HEK293T (cell line): ENCODE results near the gene NPHP4.

Source experiments
- CTCF ChIA-PET: fragments of 350-600 bp; formaldehyde crosslinking; extraction: SDS; loops from one replicate; lab custom pipeline; 2021; ENCODE audit warnings: antibody characterized with exemption, inconsistent platforms; lab: Yijun Ruan, JAX
- POLR2A ChIA-PET: fragments of 350-600 bp; formaldehyde crosslinking; extraction: SDS; loops from one replicate; lab custom pipeline; 2020; ENCODE audit warnings: antibody characterized with exemption, inconsistent platforms; lab: Yijun Ruan, JAX
- DNase-seq: peaks from one replicate; pipeline ENCODE4 v3.0.0; 2012; ENCODE audit warnings: mixed read lengths; ENCODE audit errors: extremely low spot score
- ARNT ChIP-seq: fragments of 450-650 bp; IDR thresholded peaks from 2 replicates; pipeline ENCODE4 v1.6.1; 2017; ENCODE audit warnings: mild to moderate bottlenecking
- BHLHE40 ChIP-seq: fragments of 450-650 bp; IDR thresholded peaks from 2 replicates; pipeline ENCODE4 v1.6.1; 2016; ENCODE audit warnings: mild to moderate bottlenecking, moderate library complexity, borderline replicate concordance
- CTBP1 ChIP-seq: fragments of 450-650 bp; IDR thresholded peaks from 2 replicates; pipeline ENCODE4 v1.6.1; 2016; ENCODE audit warnings: borderline replicate concordance
- ELF4 ChIP-seq: fragments of 450-650 bp; IDR thresholded peaks from 2 replicates; pipeline ENCODE4 v1.6.1; 2017; ENCODE audit warnings: antibody characterized with exemption
- FOXA1 ChIP-seq: fragments of 450-650 bp; IDR thresholded peaks from 2 replicates; pipeline ENCODE4 v1.6.1; 2016; ENCODE audit warnings: mild to moderate bottlenecking
- FOXK2 ChIP-seq: fragments of 450-650 bp; IDR thresholded peaks from 2 replicates; pipeline ENCODE4 v1.6.1; 2016; ENCODE audit warnings: mild to moderate bottlenecking
- FOXM1 ChIP-seq: fragments of 450-650 bp; IDR thresholded peaks from 2 replicates; pipeline ENCODE4 v1.6.1; 2017; ENCODE audit warnings: mild to moderate bottlenecking, borderline replicate concordance
- HDGF ChIP-seq: fragments of 450-650 bp; IDR thresholded peaks from 2 replicates; pipeline ENCODE4 v1.6.1; 2017; ENCODE audit warnings: antibody characterized with exemption, borderline replicate concordance
- L3MBTL2 ChIP-seq: fragments of 450-650 bp; conservative IDR thresholded peaks from 2 replicates; pipeline ENCODE4 v1.6.1; 2016; ENCODE audit warnings: mild to moderate bottlenecking
- LEF1 ChIP-seq: fragments of 450-650 bp; IDR thresholded peaks from 2 replicates; pipeline ENCODE4 v1.6.1; 2017; ENCODE audit warnings: mild to moderate bottlenecking, borderline replicate concordance
- NFRKB ChIP-seq: fragments of 450-650 bp; IDR thresholded peaks from 2 replicates; pipeline ENCODE4 v1.6.1; 2016; ENCODE audit warnings: mild to moderate bottlenecking, moderate library complexity
- SP1 ChIP-seq: fragments of 450-650 bp; IDR thresholded peaks from 2 replicates; pipeline ENCODE4 v1.6.1; 2017
- SUZ12 ChIP-seq: fragments of 450-650 bp; IDR thresholded peaks from 2 replicates; pipeline ENCODE4 v1.6.1; 2016; ENCODE audit warnings: mild to moderate bottlenecking
- TARDBP ChIP-seq: fragments of 450-650 bp; IDR thresholded peaks from 2 replicates; pipeline ENCODE4 v1.6.1; 2016
- ZNF384 ChIP-seq: fragments of 450-650 bp; IDR thresholded peaks from 2 replicates; pipeline ENCODE4 v1.6.1; 2016
- TF ChIP-seq, protein P1 (sequence below): fragments of 450-650 bp; IDR thresholded peaks from 2 replicates; pipeline ENCODE4 v1.6.1; 2016

Gene NPHP4

GRCh38 chr1:5865774-5866173 lies 126.5 kb downstream of the NPHP4 start:
- DNase-seq, result no peak
- TF ChIP-seq ELF4 (no peak), ARNT (no peak), FOXK2 (no peak), SP1 (no peak), ZNF384 (no peak), BHLHE40 (no peak), CTBP1 (no peak), FOXA1 (no peak), NFRKB (no peak), L3MBTL2 (no peak), HDGF (no peak), LEF1 (no peak), FOXM1 (no peak), SUZ12 (no peak), TARDBP (no peak)
- TF ChIP-seq, protein P1, sequence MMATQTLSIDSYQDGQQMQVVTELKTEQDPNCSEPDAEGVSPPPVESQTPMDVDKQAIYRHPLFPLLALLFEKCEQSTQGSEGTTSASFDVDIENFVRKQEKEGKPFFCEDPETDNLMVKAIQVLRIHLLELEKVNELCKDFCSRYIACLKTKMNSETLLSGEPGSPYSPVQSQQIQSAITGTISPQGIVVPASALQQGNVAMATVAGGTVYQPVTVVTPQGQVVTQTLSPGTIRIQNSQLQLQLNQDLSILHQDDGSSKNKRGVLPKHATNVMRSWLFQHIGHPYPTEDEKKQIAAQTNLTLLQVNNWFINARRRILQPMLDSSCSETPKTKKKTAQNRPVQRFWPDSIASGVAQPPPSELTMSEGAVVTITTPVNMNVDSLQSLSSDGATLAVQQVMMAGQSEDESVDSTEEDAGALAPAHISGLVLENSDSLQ, result no peak
- ChIA-PET POLR2A (no interaction called here), CTCF (no interaction called here)

- no peak for TF ChIP-seq CTBP1
- TF ChIP-seq ARNT, result no peak
- no peak for TF ChIP-seq HDGF
- no peak for TF ChIP-seq FOXM1
- no peak for TF ChIP-seq NFRKB
- no peak for TF ChIP-seq LEF1
- ChIA-PET POLR2A (no interaction called here), CTCF (no interaction called here)
- DNase-seq, result no peak
Measured at GRCh38 chr1:5865056-5865455, 127.2 kb downstream of the NPHP4 start.

- no peak for DNase-seq
- POLR2A ChIA-PET, result no interaction called here
- TF ChIP-seq HDGF (no peak), TARDBP (no peak)
- CTCF ChIA-PET, result no interaction called here
Measured at GRCh38 chr1:5864256-5864655, 128.0 kb downstream of the NPHP4 start.

- ChIA-PET POLR2A (no interaction called here), CTCF (no interaction called here)
- no peak for DNase-seq
- TF ChIP-seq SUZ12 (no peak), FOXA1 (no peak)
- TF ChIP-seq, protein P1, result no peak
Measured at GRCh38 chr1:5863238-5863637, 129.0 kb downstream of the NPHP4 start.

- no peak for DNase-seq
- TF ChIP-seq CTBP1 (no peak), TARDBP (no peak), HDGF (no peak), FOXK2 (no peak), FOXA1 (no peak), NFRKB (no peak), ARNT (no peak), FOXM1 (no peak), BHLHE40 (no peak), ELF4 (no peak), SP1 (no peak), LEF1 (no peak)
- TF ChIP-seq, protein P1, result no peak
- CTCF ChIA-PET, result no interaction called here
- POLR2A ChIA-PET, result no interaction called here
Measured at GRCh38 chr1:5861871-5862825, 130.1 kb downstream of the NPHP4 start.

- no peak for TF ChIP-seq ELF4
- TF ChIP-seq LEF1, result no peak
- no peak for TF ChIP-seq TARDBP
- TF ChIP-seq CTBP1, result no peak
- no peak for TF ChIP-seq HDGF
- no peak for TF ChIP-seq SP1
- no peak for TF ChIP-seq BHLHE40
- no peak for TF ChIP-seq NFRKB
- TF ChIP-seq, protein P1, result no peak
- TF ChIP-seq L3MBTL2, result no peak
- no peak for TF ChIP-seq ARNT
- no peak for TF ChIP-seq SUZ12
- DNase-seq, result no peak
- ChIA-PET CTCF (no interaction called here), POLR2A (no interaction called here)
Measured at GRCh38 chr1:5860277-5860676, 131.9 kb downstream of the NPHP4 start.
